ENCODE results near the gene METTL25B. TPM values are rescaled to one million over a fixed set of nuclear protein-coding genes. Genes with fewer than 3 reads are reported as not detected.

The METTL25B gene
- total and polyA plus RNA-seq, 2 of the 13 experiments (the other 11 are each of a cell fraction or from before 2014, with no cell fraction given) = 11.9 to 24.0 TPM

- TF ChIP-seq RBM22 (optimal IDR thresholded peaks at IDR 0.05; ENCODE audit: low read length) = peak; percentile 47
Observed at GRCh38 chr1:156741481-156741983, 13.3 kb downstream of the METTL25B start (continued).

- Histone ChIP-seq H3K4me1 (ENCODE audit: insufficient read depth, low read length) (peaks cover 33% of the 10 kb centered on the region), H3K27me3 (ENCODE audit: control insufficient read depth in 1 of 2, insufficient read depth in 2 of 2, low read length in 2 of 2) (no peaks in the 10 kb centered on the region; a peak in 1 of 5 replicates), H3K4me3 (replicated peaks in 1 of 3; ENCODE audit: insufficient read depth in 1 of 3, low read depth in 2 of 3, low read length in 3 of 3) (no peak overlapping the region), H4K20me1 (ENCODE audit: insufficient read depth, low read length) (peaks cover 13% of the 10 kb centered on the region), H3K79me2 (ENCODE audit: insufficient read depth, low read length) (peaks cover 28% of the 10 kb centered on the region), H3K9me3 (ENCODE audit: low read length) (no peaks in the 10 kb centered on the region), H2AFZ (ENCODE audit: low read length) (no peak overlapping the region), H3K9ac (ENCODE audit: insufficient read depth, low read depth, low read length) (no peak overlapping the region), H3K4me2 (ENCODE audit: low read depth, low read length) (no peak overlapping the region), H3K36me3 (replicated peaks in 1 of 2; ENCODE audit: control insufficient read depth in 1 of 2, insufficient read depth in 2 of 2, low read length in 2 of 2) (peaks cover 11 to 37% of the 10 kb centered on the region in 2 experiments; a peak in 4 of 5 replicates), H3K27ac (ENCODE audit: extremely low read length, insufficient read depth, low read length) (peak overlapping the region; percentile 64)
- intact Hi-C loops (cut with micrococcal nuclease; ENCODE audit: unreplicated experiment) = no loop called here
- no TSS peak for BruUV-seq (replicated peaks)
- ATAC-seq = no peak
- DNase-seq (ENCODE audit: low spot score) = no peak
- ChIA-PET POLR2A (interaction anchor here (3.1 to 3.3 kb wide), 3 partner anchors 9 to 25 kb away, joined by 67 to 125 read pairs (median 99); partner anchors contain the start of genes HDGF, ISG20L2, METTL25B and PRCC), CTCF (ENCODE audit: low intra/inter-chr PET ratio, low total read pairs) (no interaction called here)
- FAIRE-seq = no peak
- in situ Hi-C loops (cut with HindIII; ENCODE audit: extremely low pct_ligation_motif_present, low pct_unique_long_range_greater_than_20kb) = no loop called here
- WGBS (ENCODE audit: low lambda C conversion rate) = 99% methylated on average over 3 of the region's 3 CpGs
- peak; percentile 50 to 56 for TF ChIP-seq MAFK (conservative IDR thresholded peaks at IDR 0.05 in 1 of 2, IDR thresholded peaks at IDR 0.05 in 1 of 2; ENCODE audit: low read length in 2 of 2)
- no peak for TF ChIP-seq ZNF597 (CRISPR knock-in tag; IDR thresholded peaks at IDR 0.05)
Observed at GRCh38 chr1:156742017-156742416, 13.7 kb downstream of the METTL25B start.

- in situ Hi-C loops (cut with HindIII; ENCODE audit: extremely low pct_ligation_motif_present, low pct_unique_long_range_greater_than_20kb) (no loop called here), intact Hi-C loops (cut with micrococcal nuclease; ENCODE audit: unreplicated experiment) (no loop called here)
- Histone ChIP-seq H2AFZ (ENCODE audit: low read length) (no peak overlapping the region), H4K20me1 (ENCODE audit: insufficient read depth, low read length) (peaks cover 13% of the 10 kb centered on the region), H3K36me3 (replicated peaks in 1 of 2; ENCODE audit: control insufficient read depth in 1 of 2, insufficient read depth in 2 of 2, low read length in 2 of 2) (peaks cover 10 to 37% of the 10 kb centered on the region in 2 experiments; a peak in 4 of 5 replicates), H3K9ac (ENCODE audit: insufficient read depth, low read depth, low read length) (no peak overlapping the region), H3K4me3 (replicated peaks in 1 of 3; ENCODE audit: insufficient read depth in 1 of 3, low read depth in 2 of 3, low read length in 3 of 3) (no peak overlapping the region), H3K9me3 (ENCODE audit: low read length) (no peaks in the 10 kb centered on the region), H3K4me2 (ENCODE audit: low read depth, low read length) (no peak overlapping the region), H3K79me2 (ENCODE audit: insufficient read depth, low read length) (peaks cover 35% of the 10 kb centered on the region), H3K27me3 (ENCODE audit: control insufficient read depth in 1 of 2, insufficient read depth in 2 of 2, low read length in 2 of 2) (no peaks in the 10 kb centered on the region; a peak in 1 of 5 replicates), H3K4me1 (ENCODE audit: insufficient read depth, low read length) (peaks cover 38% of the 10 kb centered on the region), H3K27ac (ENCODE audit: extremely low read length, insufficient read depth, low read length) (peak overlapping the region; percentile 64)
- CTCF ChIA-PET (ENCODE audit: low intra/inter-chr PET ratio, low total read pairs) = no interaction called here
- POLR2A ChIA-PET = interaction anchor here (3.2 to 3.3 kb wide), 2 partner anchors 8 to 24 kb away, joined by 67 to 125 read pairs; partner anchors contain the start of genes HDGF and PRCC
- BruUV-seq (replicated peaks) = no TSS peak
- no peak for FAIRE-seq
- no peak for DNase-seq (ENCODE audit: low spot score)
- ATAC-seq = no peak
- WGBS (ENCODE audit: low lambda C conversion rate) = 100% methylated on average over 4 of the region's 4 CpGs
- no peak for TF ChIP-seq XBP1 (CRISPR knock-in tag; IDR thresholded peaks at IDR 0.05)
- TF ChIP-seq REL (CRISPR knock-in tag; conservative IDR thresholded peaks at IDR 0.05) = no peak
- TF ChIP-seq TP53 (CRISPR knock-in tag; conservative IDR thresholded peaks at IDR 0.05) = no peak
- no peak for TF ChIP-seq KLF6 (CRISPR knock-in tag; IDR thresholded peaks at IDR 0.05)
- TF ChIP-seq ZNF776 (CRISPR knock-in tag; IDR thresholded peaks at IDR 0.05) = no peak
- no peak for TF ChIP-seq ZNF382 (CRISPR knock-in tag; IDR thresholded peaks at IDR 0.05; ENCODE audit: borderline replicate concordance)
- TF ChIP-seq ZFP37 (CRISPR knock-in tag; IDR thresholded peaks at IDR 0.05; ENCODE audit: borderline replicate concordance) = no peak
- no peak for TF ChIP-seq SRSF4 (IDR thresholded peaks at IDR 0.05; ENCODE audit: low read depth, low read length, poor library complexity, severe bottlenecking)
- TF ChIP-seq HMG20B (CRISPR knock-in tag; conservative IDR thresholded peaks at IDR 0.05) = no peak
- TF ChIP-seq ZNF33A (CRISPR knock-in tag; IDR thresholded peaks at IDR 0.05; ENCODE audit: borderline replicate concordance) = no peak
- TF ChIP-seq BRCA1 (CRISPR knock-in tag; IDR thresholded peaks at IDR 0.05) = no peak
- no peak for TF ChIP-seq CEBPG (CRISPR knock-in tag; IDR thresholded peaks at IDR 0.05)
- no peak for TF ChIP-seq BHLHE40 (IDR thresholded peaks at IDR 0.05; ENCODE audit: low read length)
- TF ChIP-seq ZNF7 (CRISPR knock-in tag; IDR thresholded peaks at IDR 0.05) = no peak
Observed at GRCh38 chr1:156742801-156743200, 14.5 kb downstream of the METTL25B start.

All from HepG2 (cell line).